Stimulated activated naive CD4-positive, alpha-beta T cell (primary cell): Measurements from ENCODE around the gene FCGR1A.
"Not testable (repeated sequence)": the region's sequence is repeated elsewhere in the genome, so short reads cannot be mapped to it uniquely, and the experiment has no call there.

Source experiments
- DNase-seq, 6 experiments: peaks; one replicate each; lab custom pipeline; 2025; lab: John Stamatoyannopoulos, UW

FCGR1A gene

GRCh38 chr1:149777084-149777483, 5.4 kb upstream of the FCGR1A start:
- not testable (repeated sequence) for DNase-seq

- DNase-seq: not testable (repeated sequence)
Measured at GRCh38 chr1:149778313-149778712, 4.2 kb upstream of the FCGR1A start.

- not testable (repeated sequence) for DNase-seq
Measured at GRCh38 chr1:149781413-149781984, 995 bp upstream of the FCGR1A start.

- not testable (repeated sequence) for DNase-seq
Measured at GRCh38 chr1:149783289-149783688, 795 bp downstream of the FCGR1A start.

GRCh38 chr1:149783868-149784267, 1.4 kb downstream of the FCGR1A start:
- not testable (repeated sequence) for DNase-seq

GRCh38 chr1:149787688-149788451, 5.4 kb downstream of the FCGR1A start:
- DNase-seq: not testable (repeated sequence)

GRCh38 chr1:149792502-149792901, 10.0 kb downstream of the FCGR1A start:
- DNase-seq: peak; percentile 26 to 84 (median 51)

- DNase-seq: peak; percentile 56 to 84 (median 67)
Measured at GRCh38 chr1:149792912-149793515, 10.5 kb downstream of the FCGR1A start.

- not testable (repeated sequence) for DNase-seq
Measured at GRCh38 chr1:149793885-149794284, 11.4 kb downstream of the FCGR1A start.

- not testable (repeated sequence) for DNase-seq
Measured at GRCh38 chr1:149801628-149802027, 19.1 kb downstream of the FCGR1A start.

- DNase-seq: not testable (repeated sequence)
Measured at GRCh38 chr1:149804417-149805080, 22.1 kb downstream of the FCGR1A start.

- DNase-seq: peak in 1 of 6 experiments; percentile 4
Measured at GRCh38 chr1:149810697-149811405, 28.4 kb downstream of the FCGR1A start.

- DNase-seq: peak in 1 of 6 experiments; percentile 37
Measured at GRCh38 chr1:149811514-149811889, 29.0 kb downstream of the FCGR1A start.

GRCh38 chr1:149811890-149812829, 29.7 kb downstream of the FCGR1A start:
- peak; percentile 73 to 91 (median 88) for DNase-seq

- peak; percentile 49 to 89 (median 69) for DNase-seq
Measured at GRCh38 chr1:149812893-149813801, 30.7 kb downstream of the FCGR1A start.

GRCh38 chr1:149820387-149820786, 37.9 kb downstream of the FCGR1A start:
- DNase-seq: not testable (repeated sequence)

- DNase-seq: not testable (repeated sequence)
Measured at GRCh38 chr1:149826555-149826954, 44.1 kb downstream of the FCGR1A start.

- DNase-seq: not testable (repeated sequence)
Measured at GRCh38 chr1:149831764-149832315, 49.3 kb downstream of the FCGR1A start.
